ENCODE data around the gene PSKH1.
"Not testable (repeated sequence)": the region's sequence is repeated elsewhere in the genome, so short reads cannot be mapped to it uniquely, and the experiment has no call there.

The PSKH1 gene

DNA sequence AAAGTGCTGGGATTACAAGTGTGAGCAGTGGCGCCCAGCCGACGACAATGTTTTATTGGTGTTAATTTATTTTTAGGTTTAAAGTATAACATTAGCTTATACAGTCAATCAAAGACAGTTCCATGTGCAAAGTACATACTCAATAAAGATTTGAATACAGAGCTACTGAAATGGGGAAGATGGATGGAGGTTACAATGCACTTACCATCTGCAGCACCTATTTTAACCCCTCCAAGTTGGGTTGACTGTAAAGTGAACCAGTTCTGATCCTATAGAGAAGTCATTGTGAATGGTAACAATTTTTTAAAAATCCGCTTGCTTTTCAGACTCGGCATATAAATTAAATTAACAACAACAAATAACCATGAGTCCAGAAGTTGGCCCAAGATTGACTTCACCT is 679 bp upstream of the PSKH1 start:
- DNase-seq: no peak

DNA sequence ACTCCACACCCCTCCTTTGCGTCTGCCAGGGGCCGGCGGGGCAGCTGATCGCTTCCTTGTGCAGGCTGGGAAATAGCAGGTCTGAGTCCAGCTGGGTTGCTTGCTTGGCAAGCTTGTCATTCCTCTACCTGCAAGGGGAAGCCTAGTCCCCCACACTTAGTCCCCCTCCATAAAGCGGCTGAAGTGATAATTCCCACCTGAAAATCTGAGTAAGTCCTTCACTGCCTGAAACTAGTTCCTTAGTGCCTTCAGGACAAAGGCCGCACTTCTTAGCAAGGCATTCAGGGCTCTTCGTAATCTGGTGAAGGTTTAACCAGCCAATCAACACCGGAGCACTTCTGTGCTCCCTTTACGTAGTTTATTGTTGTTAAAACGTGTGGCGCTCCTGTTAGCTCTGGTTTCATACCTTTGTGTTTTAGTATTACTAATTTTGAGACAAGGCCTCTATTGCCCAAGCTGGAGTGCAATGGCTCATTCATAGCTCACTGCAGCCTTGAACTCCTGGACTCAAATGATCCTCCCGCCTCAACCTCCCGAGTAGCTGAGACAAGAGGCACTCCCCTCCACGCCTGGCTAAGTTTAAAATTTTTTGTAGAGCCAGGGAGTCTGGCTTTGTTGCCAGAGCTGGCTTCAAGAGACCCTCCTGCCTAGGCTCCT is 817 bp downstream of the PSKH1 start:
- DNase-seq: no peak

DNA sequence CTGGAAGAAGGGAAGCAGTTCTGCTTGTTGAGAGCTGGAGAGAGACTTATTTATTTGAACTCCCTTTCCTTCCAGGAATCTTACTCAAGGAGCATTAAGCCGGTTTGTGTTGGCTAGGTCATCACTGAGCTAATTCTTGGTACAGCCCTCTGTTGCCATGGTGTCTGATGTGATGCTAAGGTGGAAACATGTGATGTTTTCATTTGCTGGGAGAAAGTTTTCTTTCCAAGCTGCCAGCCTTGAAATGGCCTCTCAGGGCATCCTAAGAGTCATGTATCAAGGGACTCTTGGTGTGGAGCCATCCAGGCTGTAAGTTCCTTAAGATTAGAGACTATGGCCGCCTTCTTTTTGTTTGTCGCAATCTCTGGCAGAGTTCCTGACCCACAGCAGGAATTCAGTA is 4.2 kb downstream of the PSKH1 start:
- DNase-seq: no peak

DNA sequence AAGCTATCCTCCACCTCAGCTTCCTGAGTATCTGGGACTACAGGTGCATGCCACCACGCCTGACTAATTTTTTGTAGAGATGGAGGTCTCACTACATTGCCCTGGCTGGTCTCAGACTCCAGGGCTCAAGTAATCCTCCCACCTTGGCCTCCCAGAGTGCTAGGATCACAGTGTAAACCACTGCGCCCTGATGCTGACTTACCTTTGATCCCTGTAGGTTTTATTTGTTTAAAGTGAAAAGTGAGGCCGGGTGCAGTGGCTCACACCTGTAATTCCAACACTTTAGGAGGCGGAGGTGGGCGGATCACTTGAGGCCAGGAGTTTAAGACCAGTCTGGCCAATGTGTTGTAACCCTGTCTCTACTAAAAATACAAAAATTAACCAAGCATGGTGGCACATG is 8.7 kb downstream of the PSKH1 start:
- DNase-seq: no peak

DNA sequence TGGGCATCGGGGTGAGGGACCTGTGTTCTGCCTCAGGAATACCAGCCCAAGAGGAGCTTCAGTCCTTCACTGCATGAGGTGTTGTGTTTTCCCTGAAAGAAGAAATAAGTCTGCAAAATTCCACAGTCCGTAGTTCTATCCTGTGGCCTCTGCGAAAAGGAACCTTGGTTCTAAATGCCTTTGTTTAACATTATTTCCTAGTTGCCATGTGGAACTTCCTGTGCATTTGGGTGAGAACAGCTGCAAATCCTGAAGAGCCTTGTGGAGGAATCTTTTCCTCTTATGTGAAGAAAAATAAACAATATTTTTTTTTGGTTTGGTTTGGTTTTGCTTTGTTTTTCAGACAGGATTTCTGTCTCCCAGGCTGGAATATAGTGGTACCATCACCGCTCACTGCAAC is 9.8 kb downstream of the PSKH1 start:
- no peak for DNase-seq

DNA sequence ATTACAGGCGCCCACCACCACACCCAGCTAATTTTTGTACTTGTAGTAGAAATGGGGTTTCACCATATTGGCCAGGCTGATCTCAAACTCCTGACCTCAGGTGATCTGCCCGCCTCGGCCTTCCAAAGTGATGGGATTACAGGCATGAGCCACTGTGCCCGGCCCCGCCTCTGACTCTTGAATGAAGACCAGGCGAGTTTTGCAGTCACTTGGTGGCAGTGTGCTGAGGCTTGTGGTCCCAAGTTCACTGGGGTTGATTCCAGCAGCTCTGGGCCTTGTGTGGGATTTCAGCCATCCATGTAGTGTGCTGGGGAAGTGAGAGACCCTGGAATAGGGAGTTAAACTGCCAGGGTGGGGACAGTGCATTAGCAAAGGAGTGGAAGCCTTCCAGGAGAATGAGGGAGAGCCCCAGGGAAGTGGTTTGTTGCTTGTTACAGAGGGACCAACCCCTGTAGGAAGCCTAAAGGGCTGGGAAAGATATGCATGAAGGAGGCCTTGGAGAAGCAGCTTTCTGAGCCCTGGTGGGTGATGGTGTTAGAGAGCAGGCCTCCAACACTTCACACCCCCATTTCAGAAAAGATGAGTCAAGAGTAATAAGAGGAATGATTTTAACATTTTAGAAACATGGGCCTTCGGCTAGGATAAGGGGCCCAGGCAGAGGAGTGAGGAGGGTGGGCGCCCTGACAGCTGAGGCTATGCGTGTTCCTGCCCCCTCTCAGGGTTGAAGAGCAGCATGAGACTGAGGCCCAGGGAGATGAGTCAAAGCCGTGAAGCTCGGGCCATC is 14.5 kb downstream of the PSKH1 start:
- no peak for DNase-seq

DNA sequence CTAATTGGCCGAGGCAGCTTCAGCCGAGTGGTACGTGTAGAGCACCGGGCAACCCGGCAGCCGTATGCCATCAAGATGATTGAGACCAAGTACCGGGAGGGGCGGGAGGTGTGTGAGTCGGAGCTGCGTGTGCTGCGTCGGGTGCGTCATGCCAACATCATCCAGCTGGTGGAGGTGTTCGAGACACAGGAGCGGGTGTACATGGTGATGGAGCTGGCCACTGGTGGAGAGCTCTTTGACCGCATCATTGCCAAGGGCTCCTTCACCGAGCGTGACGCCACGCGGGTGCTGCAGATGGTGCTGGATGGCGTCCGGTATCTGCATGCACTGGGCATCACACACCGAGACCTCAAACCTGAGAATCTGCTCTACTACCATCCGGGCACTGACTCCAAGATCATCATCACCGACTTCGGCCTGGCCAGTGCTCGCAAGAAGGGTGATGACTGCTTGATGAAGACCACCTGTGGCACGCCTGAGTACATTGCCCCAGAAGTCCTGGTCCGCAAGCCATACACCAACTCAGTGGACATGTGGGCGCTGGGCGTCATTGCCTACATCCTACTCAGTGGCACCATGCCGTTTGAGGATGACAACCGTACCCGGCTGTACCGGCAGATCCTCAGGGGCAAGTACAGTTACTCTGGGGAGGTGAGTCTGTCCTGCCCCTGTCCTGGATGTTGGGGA is 16.1 kb downstream of the PSKH1 start:
- no peak for DNase-seq

DNA sequence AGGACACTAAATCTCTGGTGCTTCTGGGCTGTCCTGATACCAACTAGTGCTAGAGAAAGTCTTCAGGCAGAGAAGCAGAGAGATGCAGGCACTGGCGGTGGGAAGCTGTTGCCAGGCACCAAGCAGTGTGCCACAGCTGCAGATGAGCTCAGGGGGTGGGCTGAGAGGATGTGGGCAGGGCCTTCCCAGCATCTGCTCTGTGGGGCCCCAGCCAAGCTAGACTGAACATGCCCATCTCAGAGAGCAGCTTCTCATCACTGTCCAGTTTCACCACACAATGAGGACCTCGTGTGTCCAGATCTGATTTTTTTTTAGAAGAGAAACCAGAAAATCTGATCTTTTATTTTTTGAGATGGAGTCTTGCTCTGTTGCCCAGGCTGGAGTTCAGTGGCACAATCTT is 17.1 kb downstream of the PSKH1 start:
- no peak for DNase-seq

DNA sequence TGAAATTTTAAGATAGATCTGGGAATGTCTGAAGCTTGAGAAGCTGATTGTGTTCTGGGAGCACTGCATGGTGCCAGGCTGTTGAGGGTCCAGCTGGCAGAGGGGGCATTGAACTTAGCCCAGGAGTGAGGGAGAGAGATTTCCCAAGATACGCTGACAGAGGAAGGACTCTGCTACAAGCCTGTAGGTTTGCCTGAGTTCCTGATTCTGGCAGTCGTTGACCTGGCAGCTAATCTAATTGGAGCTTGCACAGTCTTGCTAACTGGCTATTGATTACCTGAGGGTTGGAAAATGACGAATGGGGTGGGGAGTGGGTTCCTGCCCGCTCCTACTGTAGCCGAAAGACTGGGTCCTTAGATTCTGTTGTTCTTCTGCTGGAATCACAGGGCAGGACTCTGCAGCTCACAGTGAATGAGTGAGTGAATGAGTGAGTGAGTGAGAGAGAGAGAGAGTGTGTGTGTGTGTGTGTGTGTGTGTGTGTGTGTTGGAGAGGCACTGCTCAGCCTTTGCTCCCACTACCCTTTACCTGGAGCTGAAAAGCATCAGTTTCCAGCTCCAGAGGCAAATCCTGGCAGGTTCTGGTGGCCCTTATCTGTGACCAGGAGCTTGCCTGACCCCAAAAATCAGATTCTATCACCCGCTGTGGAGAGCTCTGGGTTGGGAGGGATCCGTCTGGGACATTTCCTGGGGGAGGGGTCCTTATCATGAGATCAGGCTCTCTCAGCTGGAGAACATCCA is 21.9 kb downstream of the PSKH1 start:
- DNase-seq: no peak

DNA sequence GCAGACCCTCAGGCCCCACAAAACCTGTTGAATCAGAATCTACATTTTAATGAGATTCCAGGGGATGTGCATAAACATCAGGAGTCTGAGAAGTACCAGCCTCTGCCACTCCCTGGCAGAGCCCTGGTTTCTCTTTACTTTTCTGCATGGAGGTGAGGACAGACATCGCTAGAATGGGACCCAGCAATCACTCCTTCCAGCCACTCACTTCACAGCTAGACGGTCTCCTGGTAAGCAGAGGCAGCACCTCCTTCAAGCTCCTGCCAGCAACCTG is 22.4 kb downstream of the PSKH1 start:
- DNase-seq: not testable (repeated sequence)

DNA sequence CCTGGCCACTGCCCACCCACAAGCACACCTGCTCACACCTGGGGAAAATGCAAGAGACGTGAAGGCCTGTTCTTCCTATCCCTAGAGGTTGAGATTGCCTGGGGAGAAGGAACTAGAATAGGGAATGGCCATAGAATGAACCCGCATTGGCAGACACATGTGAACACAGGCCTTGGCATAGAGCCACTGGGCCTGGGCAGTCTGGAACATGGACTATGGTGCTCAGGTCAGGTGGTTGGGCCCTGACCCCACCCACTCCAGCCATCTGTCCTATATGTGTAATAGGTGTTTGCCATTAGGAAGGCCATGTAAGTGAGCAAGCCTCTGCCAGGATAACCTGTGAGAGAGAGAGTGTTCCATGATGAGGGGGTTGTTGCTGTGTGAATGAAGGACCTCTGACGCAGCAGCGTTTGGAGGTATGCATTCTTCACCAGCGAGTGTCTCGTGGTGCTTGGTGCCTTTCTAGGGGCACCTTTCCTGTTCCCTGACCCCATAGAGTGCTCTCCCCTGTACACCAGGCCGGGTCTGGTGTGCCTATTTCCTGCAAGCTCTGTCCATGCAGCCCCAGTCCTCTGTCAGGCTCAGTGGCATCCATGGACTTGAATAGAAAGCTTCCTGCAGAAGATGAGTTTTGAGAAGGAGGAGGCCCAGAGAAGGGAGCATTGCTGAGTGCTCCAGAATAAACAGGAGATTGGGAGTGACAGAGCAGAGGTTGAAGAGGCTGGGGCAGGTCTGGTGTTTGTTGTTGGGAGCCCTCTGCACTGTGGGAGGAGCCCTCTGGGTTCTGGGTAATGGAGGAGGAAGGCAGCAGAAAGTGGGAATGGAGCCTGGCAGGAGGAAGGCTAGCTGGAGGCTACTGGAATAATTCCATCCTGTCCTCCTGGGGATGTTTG is 23.0 kb downstream of the PSKH1 start:
- DNase-seq: no peak

DNA sequence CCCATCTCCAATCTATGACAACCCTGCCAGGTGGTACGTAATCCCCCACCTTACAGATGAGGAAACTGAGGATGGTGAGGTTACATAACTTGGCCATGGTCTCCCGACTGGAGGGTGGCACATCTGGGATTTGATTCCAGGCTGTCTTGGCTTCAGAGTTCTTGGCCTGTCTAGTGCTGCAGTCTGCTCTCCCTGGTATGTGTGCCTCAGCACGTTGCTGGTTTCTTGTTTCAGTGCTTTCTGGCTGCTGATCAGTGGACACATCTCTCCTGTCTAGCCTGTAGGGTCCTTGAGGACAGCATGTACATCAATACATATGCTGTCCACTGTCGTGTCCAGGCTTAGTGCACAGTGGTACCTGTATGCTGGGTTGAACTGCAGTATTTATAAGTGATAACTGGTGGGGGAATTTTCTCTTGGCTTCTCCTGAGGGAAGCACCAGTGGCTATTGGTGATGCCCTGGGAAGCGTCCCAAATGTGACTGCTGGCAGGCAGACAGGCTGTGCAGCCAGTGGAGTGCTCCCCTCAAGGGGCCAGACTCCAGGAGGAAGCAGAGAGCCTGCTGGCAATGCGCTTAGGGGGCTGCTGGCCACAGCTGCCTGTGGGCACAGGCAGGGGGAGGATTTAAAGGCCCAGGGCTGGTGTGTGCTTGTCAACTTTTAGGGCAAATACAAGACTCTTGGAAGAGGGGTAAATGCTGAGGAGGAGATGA is 24.2 kb downstream of the PSKH1 start:
- no peak for DNase-seq

DNA sequence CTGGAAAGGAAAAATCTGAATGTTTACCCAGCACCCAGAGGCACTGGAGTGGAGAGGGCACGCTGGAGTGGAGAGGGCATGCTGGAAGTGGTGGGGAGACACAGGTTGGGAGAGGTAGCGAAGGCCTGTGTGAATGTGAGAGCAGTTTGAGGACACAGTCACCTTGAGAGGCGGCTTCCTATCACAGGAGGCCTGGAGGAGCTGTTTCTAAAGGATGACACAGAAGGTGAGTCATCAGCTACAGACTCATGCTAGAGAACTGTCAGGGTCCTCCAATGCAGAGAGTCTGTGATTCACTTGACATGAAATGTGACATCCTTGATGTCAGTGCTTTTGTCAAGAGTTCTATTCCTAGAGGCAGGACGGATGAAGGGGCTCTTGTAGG is 24.8 kb downstream of the PSKH1 start:
- DNase-seq: no peak

DNA sequence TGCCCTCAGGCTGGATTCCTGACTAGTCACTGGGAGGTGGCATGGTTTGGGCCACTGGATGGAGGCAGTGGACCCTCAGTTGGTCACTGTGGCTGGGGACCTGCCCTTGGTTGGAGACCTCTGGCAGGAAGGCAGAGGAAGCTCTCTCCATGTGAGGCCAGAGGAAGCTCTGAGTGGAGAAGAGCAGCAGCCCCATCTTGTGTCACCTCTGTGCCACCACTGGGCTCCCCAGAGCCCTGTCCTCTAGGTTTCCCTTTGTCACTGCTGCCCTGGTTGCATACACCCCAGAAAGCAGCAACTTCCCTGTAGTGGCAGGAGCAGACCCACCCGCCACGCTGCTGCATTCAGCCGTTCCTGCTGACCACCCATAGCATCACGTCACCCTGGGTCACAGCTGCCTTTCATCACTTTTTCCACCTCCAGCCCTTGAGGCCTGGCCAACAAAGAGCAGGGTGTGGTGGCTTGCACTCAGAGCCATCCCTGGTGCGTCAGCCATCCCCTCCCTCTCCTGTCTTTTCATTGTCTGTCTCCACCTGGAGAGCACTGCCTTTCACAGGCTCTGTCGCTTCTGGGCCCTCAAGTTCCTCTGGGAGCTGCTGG is 26.7 kb downstream of the PSKH1 start:
- no peak for DNase-seq

DNA sequence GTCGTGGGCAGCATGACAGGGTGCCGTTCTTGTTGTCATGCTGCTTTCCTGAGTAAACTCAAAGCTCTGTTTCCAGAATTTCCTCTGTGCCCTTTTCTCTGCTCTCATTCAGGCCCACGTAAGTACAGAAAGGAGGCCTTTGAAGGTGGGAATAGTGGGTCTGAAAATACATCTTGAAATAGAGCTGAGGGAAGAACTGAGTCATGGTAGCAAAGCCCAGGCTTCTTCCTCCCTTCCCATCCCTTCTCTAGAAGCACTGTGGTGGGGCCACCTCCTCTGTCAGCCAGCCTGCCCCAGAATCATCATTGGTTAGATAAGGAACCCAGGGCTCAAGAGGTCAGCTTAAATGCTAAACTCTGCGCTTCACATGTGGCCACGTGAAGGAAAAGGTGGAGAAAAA is 29.2 kb downstream of the PSKH1 start:
- DNase-seq: no peak

DNA sequence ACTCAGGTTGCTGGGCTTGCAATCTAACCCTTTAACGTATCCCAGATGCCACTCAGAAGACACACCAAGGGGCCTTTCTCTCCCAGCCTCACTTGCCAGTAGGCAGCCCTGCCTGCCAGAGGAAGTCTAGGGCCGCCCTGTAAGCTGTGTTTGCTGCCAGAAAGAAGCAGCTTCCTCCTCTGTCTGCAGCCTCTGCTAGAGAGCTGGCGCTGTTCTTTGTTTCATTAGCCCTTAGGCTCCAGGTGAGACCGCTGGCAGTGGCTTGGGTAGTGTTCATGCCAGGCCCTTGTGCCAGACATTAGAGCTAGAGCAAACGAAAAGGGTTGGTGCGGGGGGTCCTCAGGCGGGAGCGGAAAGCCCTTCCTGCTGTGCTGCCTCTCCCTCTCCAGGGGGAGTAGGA is 29.7 kb downstream of the PSKH1 start:
- DNase-seq: no peak

DNA sequence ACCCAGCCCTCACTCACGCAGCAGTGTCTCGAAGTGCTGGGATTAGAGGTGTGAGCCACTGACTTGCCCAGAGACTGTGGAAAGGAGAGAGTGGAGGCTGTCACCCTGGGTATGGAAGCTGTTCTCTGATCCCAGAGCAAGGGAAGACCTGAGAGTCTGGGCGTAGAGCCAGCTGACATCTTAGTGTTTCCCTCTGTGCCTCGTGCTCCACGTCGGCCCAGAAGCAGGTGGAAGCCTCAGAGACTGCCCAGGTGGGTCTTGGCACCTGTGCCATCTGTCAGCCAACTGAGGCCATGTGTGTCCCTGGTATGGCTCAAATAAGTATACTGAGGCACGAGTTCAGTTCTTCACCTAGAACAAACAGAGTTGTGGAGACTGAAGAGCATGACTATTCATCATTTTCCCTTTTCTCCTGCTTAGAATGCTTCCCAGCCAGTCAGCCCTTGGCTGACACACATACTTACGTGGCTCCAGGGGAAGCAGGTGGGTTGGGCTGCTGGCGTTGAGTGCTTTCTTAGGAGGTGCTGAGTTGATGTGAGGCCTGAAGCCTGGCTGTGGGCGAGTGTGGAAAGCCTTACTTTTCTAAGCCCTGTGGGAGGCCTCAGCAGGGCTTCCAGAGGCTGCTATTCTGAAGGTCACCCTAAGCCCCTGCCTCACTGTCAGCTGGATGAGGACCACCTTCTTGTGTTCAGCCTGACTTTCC is 30.5 kb downstream of the PSKH1 start:
- no peak for DNase-seq

DNA sequence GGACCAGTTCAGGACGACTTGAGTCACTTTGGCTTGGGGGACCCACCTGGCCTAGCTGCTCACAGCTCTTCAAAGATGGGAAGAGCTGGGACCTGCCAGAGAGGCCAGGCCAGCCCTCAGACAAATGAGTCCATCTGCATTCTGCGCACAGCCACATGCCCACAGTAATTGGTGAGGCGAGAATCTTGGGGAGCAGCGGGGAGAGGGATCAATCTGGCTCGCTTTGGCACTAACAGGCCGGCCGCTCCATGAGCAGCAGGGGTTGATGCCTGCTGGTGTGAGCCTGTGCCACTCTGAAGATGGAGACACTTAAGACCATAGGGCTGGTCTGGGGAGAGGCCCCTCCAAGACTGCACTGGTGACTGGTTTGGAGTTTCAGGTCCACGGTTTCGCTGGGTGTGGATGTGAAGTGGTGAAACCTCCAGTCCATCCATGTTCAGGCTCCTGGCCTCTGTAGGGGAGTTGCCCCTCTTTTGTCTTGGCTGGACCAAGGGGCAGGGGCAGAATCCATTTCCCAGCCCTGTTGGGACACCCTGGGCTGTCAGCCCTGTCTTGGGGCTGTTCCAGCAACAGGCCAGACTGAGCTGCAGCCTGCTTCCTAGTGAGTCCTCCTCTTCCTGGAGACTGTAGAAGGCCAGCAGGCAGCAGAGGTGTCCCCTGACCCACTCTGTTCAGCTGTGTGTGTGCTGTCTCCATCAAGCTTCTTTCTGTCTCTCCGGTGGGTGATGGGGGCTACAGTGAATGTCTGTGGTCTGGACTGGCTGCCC is 31.3 kb downstream of the PSKH1 start:
- no peak for DNase-seq

DNA sequence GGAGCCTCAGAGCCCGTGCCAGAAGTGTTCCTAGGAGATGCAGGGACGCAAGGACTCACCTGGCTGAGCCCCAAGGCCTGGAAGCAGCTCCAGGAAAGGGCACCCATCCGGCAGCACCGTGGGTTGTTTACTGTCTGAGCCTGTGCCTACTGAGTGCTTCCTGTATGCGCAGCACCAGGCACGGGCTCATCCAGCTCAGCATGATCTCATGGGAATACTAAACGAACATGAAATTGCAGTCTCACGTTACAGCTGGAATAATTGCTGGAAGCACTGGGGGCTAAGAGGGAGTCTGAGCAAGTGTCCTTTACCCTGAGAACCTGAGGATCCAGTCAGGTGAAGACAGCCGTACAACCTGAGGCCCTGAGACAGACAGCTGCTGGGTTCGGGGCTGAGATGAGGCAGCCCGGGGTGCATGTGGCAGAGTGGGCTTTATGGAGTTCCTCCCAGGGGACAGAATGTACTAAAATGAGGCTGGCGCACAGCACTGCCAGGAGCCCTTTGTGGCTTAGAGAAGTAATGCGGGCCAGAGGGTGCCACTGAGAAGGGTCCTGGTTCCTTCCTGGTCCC is 33.2 kb downstream of the PSKH1 start:
- no peak for DNase-seq

Measured in NCI-H1048 (cell line).